Naive B cell (primary cell): ENCODE data around the gene PJVK. TPM values are rescaled to one million over a fixed set of nuclear protein-coding genes. Genes with fewer than 3 reads are reported as not detected.
"Not testable (repeated sequence)": the region's sequence is repeated elsewhere in the genome, so short reads cannot be mapped to it uniquely, and the experiment has no call there.

Experiments used
- ATAC-seq, 2 donors: fragments of 150-1000 bp; cut with Tn5 transposase; 2 replicates each; pipeline ENCODE4 v1.10.0; 2021; ENCODE audit warnings: low read depth in 2 of 2, mild to moderate bottlenecking in 2 of 2, moderate library complexity in 2 of 2
- DNase-seq: peaks from one replicate; pipeline ENCODE4 v3.0.0; 2022
- H3K27ac Mint-ChIP-seq, 6 donors: one replicate each; pipeline ENCODE4 v1.8.0; 2020 to 2022; ENCODE audit warnings: mild to moderate bottlenecking in 6 of 6, mixed read lengths in 6 of 6, moderate library complexity in 5 of 6, inconsistent platforms in 2 of 6
- H3K27me3 Mint-ChIP-seq, 3 donors: one replicate each; pipeline ENCODE4 v1.8.0; 2021 to 2022; ENCODE audit warnings: mixed read lengths in 3 of 3, mild to moderate bottlenecking in 1 of 3
- H3K36me3 Mint-ChIP-seq, 2 donors: one replicate each; pipeline ENCODE4 v1.8.0; 2020 to 2022; ENCODE audit warnings: mixed read lengths in 2 of 2, inconsistent platforms in 1 of 2, mild to moderate bottlenecking in 1 of 2
- H3K4me1 Mint-ChIP-seq, 3 donors: one replicate each; pipeline ENCODE4 v1.8.0; 2020 to 2022; ENCODE audit warnings: mixed read lengths in 3 of 3, inconsistent platforms in 1 of 3, mild to moderate bottlenecking in 1 of 3, moderate library complexity in 1 of 3
- H3K4me3 Mint-ChIP-seq, 8 donors: one replicate each; pipeline ENCODE4 v1.8.0; 2020 to 2022; ENCODE audit warnings: mild to moderate bottlenecking in 8 of 8, mixed read lengths in 8 of 8, moderate library complexity in 8 of 8, inconsistent platforms in 2 of 8
- H3K9me3 Mint-ChIP-seq, 7 donors: one replicate each; pipeline ENCODE4 v1.8.0; 2020 to 2022; ENCODE audit warnings: mixed read lengths in 7 of 7, mild to moderate bottlenecking in 5 of 7, inconsistent platforms in 2 of 7, moderate library complexity in 1 of 7
- polyA plus RNA-seq, 6 donors: library from polyadenylated mRNA; unstranded; fragments of 300-500 nt; fragmentation: Illumina TruSeq; gene quantifications; one replicate each; pipeline ENCODE4 v1.2.3, GENCODE V29; 2021; ENCODE audit warnings: low read depth in 6 of 6

PJVK gene, protein sequence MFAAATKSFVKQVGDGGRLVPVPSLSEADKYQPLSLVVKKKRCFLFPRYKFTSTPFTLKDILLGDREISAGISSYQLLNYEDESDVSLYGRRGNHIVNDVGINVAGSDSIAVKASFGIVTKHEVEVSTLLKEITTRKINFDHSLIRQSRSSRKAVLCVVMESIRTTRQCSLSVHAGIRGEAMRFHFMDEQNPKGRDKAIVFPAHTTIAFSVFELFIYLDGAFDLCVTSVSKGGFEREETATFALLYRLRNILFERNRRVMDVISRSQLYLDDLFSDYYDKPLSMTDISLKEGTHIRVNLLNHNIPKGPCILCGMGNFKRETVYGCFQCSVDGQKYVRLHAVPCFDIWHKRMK
- polyA plus RNA-seq = under 1 TPM in 4 of 6 donors, not detected in 2; 0.24 to 0.68 (median 0.46) TPM

DNA sequence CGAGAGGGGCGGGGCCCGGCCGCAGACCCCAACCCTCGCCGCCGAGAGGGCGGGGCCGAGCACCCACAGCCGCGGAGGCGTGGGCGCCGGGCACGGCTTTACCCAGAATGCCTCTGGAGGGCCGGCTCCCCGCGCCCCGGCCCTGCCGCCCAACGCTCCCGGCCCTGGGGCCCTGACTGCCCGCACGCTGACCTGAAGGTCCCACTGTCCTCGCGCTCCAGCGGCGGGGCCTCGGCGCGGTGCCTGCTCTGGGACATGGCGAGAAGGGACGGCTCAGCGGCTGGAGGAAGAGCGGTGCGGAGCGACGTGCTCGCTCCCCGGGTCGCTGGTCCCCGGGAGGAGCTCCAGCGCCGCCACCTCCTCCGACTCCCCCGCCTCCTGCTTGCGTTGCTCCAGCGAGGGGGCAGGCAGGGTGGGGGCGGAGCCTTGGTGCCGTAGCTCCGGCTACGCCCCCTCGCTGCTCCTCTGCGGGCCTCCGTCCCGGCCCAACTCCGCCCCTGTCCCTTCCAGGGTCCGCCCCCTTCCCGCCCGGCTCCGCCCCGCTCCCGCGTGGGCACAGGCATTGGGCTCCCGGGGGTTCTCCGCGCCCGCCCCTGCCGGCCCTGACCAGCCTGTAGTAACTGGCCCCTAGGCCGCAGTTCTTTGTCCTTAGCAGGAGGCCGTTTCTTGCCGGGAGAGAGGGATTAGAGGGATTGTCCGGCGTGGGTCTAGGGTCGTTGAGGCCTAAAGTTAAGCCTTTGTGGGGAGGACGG, at the start of gene PJVK, which contains the start of gene PRKRA:
Gene PJVK (plus strand): TSS at position 605 of the 752 bp plus-strand sequence. CDS start 2,032 bp downstream, outside the sequence.
Gene PRKRA (minus strand): TSS at position 402 of the 752 bp plus-strand sequence. CDS start 145 bp downstream, at position 257.
- H3K27me3 Mint-ChIP-seq = peaks cover 0 to 6% (median 0%) of the 10 kb centered on the region in 3 donors
- H3K36me3 Mint-ChIP-seq = no peaks in the 10 kb centered on the region
- ATAC-seq (peak; percentile 80), DNase-seq (peak; percentile 94)
- no peaks in the 10 kb centered on the region for H3K9me3 Mint-ChIP-seq
- peaks cover 14 to 32% (median 29%) of the 10 kb centered on the region in 3 donors for H3K4me1 Mint-ChIP-seq
- peak within 1 kb of the TSS; percentile 90 to 95 (median 94) for H3K4me3 Mint-ChIP-seq
- H3K27ac Mint-ChIP-seq = peak within 1 kb of the TSS; percentile 92 to 97 (median 96)

DNA sequence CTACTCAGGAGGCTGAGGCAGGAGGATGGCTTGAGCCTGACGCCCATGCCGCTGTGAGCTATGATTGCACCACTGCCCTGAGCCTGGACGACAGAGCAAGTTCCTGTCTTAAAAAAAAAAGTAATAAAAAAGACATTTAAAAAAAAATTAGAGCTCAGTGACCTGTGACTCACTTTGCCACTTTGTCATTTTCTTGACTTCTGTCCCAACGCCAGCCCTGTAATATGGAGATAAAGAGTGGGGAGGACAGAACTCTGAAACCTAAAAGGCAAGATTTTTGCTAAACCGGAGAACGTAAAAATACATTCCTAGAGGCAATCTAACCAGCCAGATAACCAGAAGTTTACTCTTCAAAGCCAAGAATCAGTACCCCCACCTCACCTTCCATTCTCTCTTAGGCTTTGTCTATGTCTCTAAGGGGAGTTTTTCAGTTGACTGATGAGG, 49.2 kb upstream of the PJVK start:
- H3K36me3 Mint-ChIP-seq = no peaks in the 10 kb centered on the region
- H3K4me3 Mint-ChIP-seq = no peak overlapping the region
- no peaks in the 10 kb centered on the region for H3K4me1 Mint-ChIP-seq
- ATAC-seq = no peak
- peaks cover 0 to 1% (median 0%) of the 10 kb centered on the region in 7 donors for H3K9me3 Mint-ChIP-seq
- no peak for DNase-seq
- H3K27me3 Mint-ChIP-seq = peaks cover 0 to 7% (median 0%) of the 10 kb centered on the region in 3 donors
- no peak overlapping the region for H3K27ac Mint-ChIP-seq

GRCh38 chr2:178403671-178404306, 47.4 kb upstream of the PJVK start:
- Mint-ChIP-seq H3K4me1 (no peaks in the 10 kb centered on the region), H3K27me3 (peaks cover 0 to 7% (median 0%) of the 10 kb centered on the region in 3 donors), H3K27ac (no peak overlapping the region), H3K36me3 (no peaks in the 10 kb centered on the region), H3K9me3 (peaks cover 0 to 1% (median 0%) of the 10 kb centered on the region in 7 donors), H3K4me3 (peak overlapping the region in 1 of 8 donors; percentile 37)
- ATAC-seq (no peak), DNase-seq (no peak)

DNA sequence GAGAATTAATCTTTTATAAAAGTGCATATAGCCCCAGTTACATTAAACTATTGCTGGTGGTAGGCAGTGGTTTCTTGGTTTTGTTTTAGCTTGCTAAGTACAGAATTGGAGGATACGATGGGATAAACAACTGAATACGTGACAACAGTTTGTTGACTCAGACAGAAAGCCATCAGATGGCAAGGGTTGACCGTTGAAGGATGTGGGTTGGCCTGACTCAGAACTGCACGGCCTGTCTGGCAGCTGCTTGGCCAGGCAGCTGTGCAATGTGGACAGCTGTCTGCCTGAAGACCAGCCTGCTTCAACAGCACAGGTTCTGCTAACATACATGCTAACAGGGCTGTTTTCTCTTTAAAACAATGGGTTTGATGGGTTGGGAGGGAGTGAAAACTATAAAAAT, 46.8 kb upstream of the PJVK start:
- Mint-ChIP-seq H3K9me3 (peaks cover 0 to 1% (median 0%) of the 10 kb centered on the region in 7 donors), H3K4me1 (no peaks in the 10 kb centered on the region), H3K27ac (peak overlapping the region in 1 of 6 donors; percentile 19), H3K27me3 (peaks cover 0 to 7% (median 0%) of the 10 kb centered on the region in 3 donors), H3K4me3 (no peak overlapping the region), H3K36me3 (no peaks in the 10 kb centered on the region)
- ATAC-seq (no peak), DNase-seq (no peak)

DNA sequence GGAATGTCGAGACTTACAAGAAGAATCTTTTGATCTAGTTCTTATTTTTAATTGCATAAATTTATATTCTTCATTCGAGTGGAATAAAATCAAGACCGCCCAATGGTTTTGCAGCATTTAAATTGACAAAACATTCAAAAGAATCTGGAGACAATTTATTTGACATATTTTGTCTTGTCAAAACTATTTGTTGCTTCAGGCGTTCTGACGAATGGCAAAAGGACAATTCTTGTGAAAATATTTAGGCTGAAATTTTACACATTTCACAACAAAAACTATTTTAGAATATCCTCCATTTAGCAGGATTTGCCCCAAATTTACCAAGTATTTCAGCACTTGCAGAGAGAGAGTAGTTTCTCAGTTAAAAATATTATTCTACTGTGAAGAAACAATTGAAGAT, 41.9 kb upstream of the PJVK start:
- Mint-ChIP-seq H3K27ac (no peak overlapping the region), H3K27me3 (no peaks in the 10 kb centered on the region), H3K36me3 (no peaks in the 10 kb centered on the region), H3K4me1 (peaks cover 5 to 13% (median 11%) of the 10 kb centered on the region in 3 donors), H3K9me3 (peaks cover 0 to 1% (median 0%) of the 10 kb centered on the region in 7 donors), H3K4me3 (no peak overlapping the region)
- ATAC-seq (no peak), DNase-seq (no peak)

DNA sequence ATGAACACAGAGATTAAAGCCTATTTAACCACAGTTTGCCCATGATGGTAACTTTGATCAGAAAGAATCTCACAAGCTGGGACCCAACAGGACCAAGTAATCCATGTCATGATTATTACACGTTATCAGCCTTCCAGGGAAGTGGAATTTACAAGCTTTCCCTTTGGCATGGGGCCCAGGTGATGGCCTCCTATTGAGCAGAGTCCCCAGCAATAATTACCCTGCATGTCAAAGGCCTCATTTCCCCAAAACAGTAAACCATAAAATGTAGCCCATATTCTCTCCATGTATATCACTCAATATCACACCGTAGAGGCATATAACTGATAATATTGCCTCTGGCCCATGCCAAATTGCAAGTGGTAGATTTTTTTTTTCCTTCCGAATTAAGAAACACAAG, 39.1 kb upstream of the PJVK start:
- no peaks in the 10 kb centered on the region for H3K9me3 Mint-ChIP-seq
- peak overlapping the region in 1 of 6 donors; percentile 45 for H3K27ac Mint-ChIP-seq
- DNase-seq = no peak
- no peaks in the 10 kb centered on the region for H3K36me3 Mint-ChIP-seq
- peak overlapping the region in 2 of 8 donors; percentile 27 to 84 for H3K4me3 Mint-ChIP-seq
- peaks cover 13 to 24% (median 20%) of the 10 kb centered on the region in 3 donors for H3K4me1 Mint-ChIP-seq
- no peak for ATAC-seq
- no peaks in the 10 kb centered on the region for H3K27me3 Mint-ChIP-seq

DNA sequence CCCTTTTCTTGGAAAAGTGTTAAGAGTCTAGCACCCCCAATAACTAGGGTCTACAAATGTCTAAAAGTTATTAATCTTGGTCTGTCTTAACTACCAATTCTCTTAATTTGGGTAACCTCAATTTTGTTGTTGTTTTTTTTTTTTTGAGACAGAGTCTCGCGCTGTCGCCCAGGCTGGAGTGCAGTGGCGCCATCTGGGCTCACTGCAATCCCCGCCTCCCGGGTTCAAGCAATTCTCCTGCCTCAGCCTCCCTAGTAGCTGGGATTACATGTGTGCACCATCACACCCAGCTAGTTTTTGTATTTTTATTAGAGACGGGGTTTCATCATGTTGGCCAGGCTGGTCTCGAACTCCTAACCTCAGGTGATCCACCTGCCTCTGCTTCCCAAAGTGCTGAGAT, 38.7 kb upstream of the PJVK start:
- ATAC-seq, H3K9me3 Mint-ChIP-seq, H3K36me3 Mint-ChIP-seq, DNase-seq, H3K27me3 Mint-ChIP-seq: not testable (repeated sequence)
- peak overlapping the region in 2 of 6 donors; percentile 97 to 98 for H3K27ac Mint-ChIP-seq
- H3K4me1 Mint-ChIP-seq = peaks cover 13 to 24% (median 20%) of the 10 kb centered on the region in 3 donors
- H3K4me3 Mint-ChIP-seq = peak overlapping the region in 6 of 8 donors; percentile 50 to 97 (median 88)

DNA sequence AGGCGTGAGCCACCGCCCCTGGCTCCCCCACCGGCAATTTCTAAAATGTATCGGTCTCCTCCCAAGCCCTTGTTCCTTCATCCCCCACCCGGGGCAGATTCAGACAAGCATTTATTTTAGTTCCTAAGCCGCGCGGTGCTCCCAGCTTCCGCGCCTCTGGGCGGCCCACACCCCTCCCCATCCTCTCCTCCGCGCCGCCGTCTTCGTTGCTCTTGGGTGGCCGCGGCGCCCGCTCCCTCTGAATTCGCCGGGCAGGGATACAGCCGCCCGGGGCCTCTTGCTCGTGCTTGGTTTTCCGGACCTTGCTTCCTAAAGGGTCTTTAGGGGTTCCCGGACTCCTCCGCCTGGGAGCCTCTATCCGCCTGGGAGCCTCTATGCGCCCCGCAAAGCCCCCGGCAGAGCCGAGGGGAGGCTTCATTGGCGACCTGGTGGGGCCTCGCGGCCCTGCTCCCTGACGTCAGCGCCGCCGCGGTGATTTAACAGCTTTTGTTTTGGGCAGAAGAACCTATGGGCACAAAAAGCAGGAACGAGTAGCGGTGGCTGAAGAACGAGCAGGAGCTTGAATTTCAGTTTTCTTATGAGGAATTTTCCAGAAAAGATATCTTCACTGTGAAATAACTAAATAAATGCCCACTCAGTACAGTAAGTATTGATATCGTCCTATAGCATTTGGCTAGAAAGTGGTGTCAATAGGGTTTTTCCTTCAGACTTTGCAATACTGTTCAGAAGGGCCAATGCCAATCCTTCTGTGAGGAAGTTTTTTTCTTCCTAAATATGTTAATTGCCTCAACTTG, 37.5 kb upstream of the PJVK start:
- DNase-seq (peak; percentile 78), ATAC-seq (peak; percentile 85 to 86)
- peak overlapping the region; percentile 84 to 98 (median 96) for H3K4me3 Mint-ChIP-seq
- no peaks in the 10 kb centered on the region for H3K36me3 Mint-ChIP-seq
- no peaks in the 10 kb centered on the region for H3K9me3 Mint-ChIP-seq
- H3K27ac Mint-ChIP-seq = peak overlapping the region; percentile 96 to 99 (median 98)
- H3K27me3 Mint-ChIP-seq = no peaks in the 10 kb centered on the region
- peaks cover 13 to 24% (median 20%) of the 10 kb centered on the region in 3 donors for H3K4me1 Mint-ChIP-seq

- no peaks in the 10 kb centered on the region for H3K36me3 Mint-ChIP-seq
- DNase-seq (peak; percentile 73), ATAC-seq (peak; percentile 60)
- peak overlapping the region; percentile 90 to 99 (median 98) for H3K27ac Mint-ChIP-seq
- no peaks in the 10 kb centered on the region for H3K9me3 Mint-ChIP-seq
- H3K4me3 Mint-ChIP-seq = peak overlapping the region; percentile 84 to 98 (median 96)
- peaks cover 13 to 24% (median 20%) of the 10 kb centered on the region in 3 donors for H3K4me1 Mint-ChIP-seq
- no peaks in the 10 kb centered on the region for H3K27me3 Mint-ChIP-seq
These were observed 36.6 kb upstream of the PJVK start for GRCh38 chr2:178414266-178415247.

GRCh38 chr2:178415979-178416378, 35.2 kb upstream of the PJVK start:
- Mint-ChIP-seq H3K9me3 (no peaks in the 10 kb centered on the region), H3K27me3 (no peaks in the 10 kb centered on the region), H3K4me1 (peaks cover 13 to 28% (median 28%) of the 10 kb centered on the region in 3 donors), H3K36me3 (no peaks in the 10 kb centered on the region), H3K27ac (no peak overlapping the region), H3K4me3 (no peak overlapping the region)
- no peak for ATAC-seq
- DNase-seq = no peak

DNA sequence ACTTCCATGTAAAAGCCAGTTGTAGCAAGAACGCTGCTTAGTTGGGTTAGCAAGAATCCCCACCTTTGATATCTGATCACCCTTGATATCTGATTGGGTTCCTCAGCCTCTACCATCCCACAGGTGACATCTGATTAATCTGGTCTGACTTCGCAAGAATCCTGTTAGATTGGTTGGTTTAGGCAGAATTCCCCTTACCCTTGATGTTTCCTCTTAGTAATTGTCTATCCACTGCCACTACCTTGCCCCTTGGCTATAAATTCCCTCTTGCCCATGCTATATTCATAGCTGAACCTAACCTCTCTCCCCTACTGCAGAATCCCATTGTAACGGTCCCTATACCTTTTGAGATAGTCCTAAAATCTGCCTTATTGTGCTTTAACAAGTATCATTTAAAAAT, 33.3 kb upstream of the PJVK start:
- H3K9me3 Mint-ChIP-seq = no peaks in the 10 kb centered on the region
- H3K27ac Mint-ChIP-seq = no peak overlapping the region
- no peaks in the 10 kb centered on the region for H3K27me3 Mint-ChIP-seq
- no peak overlapping the region for H3K4me3 Mint-ChIP-seq
- no peak for ATAC-seq
- peaks cover 13 to 28% (median 28%) of the 10 kb centered on the region in 3 donors for H3K4me1 Mint-ChIP-seq
- H3K36me3 Mint-ChIP-seq = no peaks in the 10 kb centered on the region
- no peak for DNase-seq
